HepG2 (cell line): Measurements from ENCODE around the gene TAMALIN. TPM values are rescaled to one million over a fixed set of nuclear protein-coding genes. Genes with fewer than 3 reads are reported as not detected.

ENCODE experiments used
- ARNT ChIP-seq: fragments of 450-650 bp; IDR thresholded peaks from 2 replicates; pipeline ENCODE4 v1.6.1; 2017
- CBFB ChIP-seq: sonication (generic); formaldehyde crosslinking; IDR thresholded peaks from 2 replicates; pipeline ENCODE4 v1.4.0; 2020; ENCODE audit warnings: missing genetic modification reagents
- HMG20B ChIP-seq: conservative IDR thresholded peaks from 2 replicates; pipeline ENCODE4 v1.6.1; 2016; ENCODE audit warnings: missing genetic modification reagents, missing compliant biosample characterization
- MLLT10 ChIP-seq: sonication (generic); formaldehyde crosslinking; IDR thresholded peaks from 2 replicates; pipeline ENCODE4 v1.4.0; 2020; ENCODE audit warnings: missing genetic modification reagents
- PITX1 ChIP-seq: sonication (generic); formaldehyde crosslinking; IDR thresholded peaks from 2 replicates; pipeline ENCODE4 v1.5.1; 2020; ENCODE audit warnings: mild to moderate bottlenecking, missing genetic modification reagents
- TBL1XR1 ChIP-seq: fragments of 150-350 bp; IDR thresholded peaks from 2 replicates; pipeline ENCODE4 v1.6.1; 2014; ENCODE audit warnings: borderline replicate concordance, low read length; ENCODE audit not compliant: partially characterized antibody
- ZNF235 ChIP-seq: sonication (generic); formaldehyde crosslinking; IDR thresholded peaks from 2 replicates; pipeline ENCODE4 v1.8.1; 2023; ENCODE audit warnings: mild to moderate bottlenecking, missing genetic modification reagents, borderline replicate concordance
- ZNF296 ChIP-seq: sonication (generic); formaldehyde crosslinking; conservative IDR thresholded peaks from 2 replicates; pipeline ENCODE4 v1.5.0; 2020; ENCODE audit warnings: mild to moderate bottlenecking, missing genetic modification reagents
- ZNF326 ChIP-seq: sonication (generic); formaldehyde crosslinking; IDR thresholded peaks from 2 replicates; pipeline ENCODE4 v1.4.0; 2020; ENCODE audit warnings: missing genetic modification reagents, borderline replicate concordance
- ZNF335 ChIP-seq: sonication (generic); formaldehyde crosslinking; IDR thresholded peaks from 2 replicates; pipeline ENCODE4 v1.4.0; 2020; ENCODE audit warnings: missing genetic modification reagents
- ZNF451 ChIP-seq: sonication (generic); formaldehyde crosslinking; IDR thresholded peaks from 2 replicates; pipeline ENCODE4 v1.5.0; 2020; ENCODE audit warnings: mild to moderate bottlenecking, missing genetic modification reagents
- ZNF530 ChIP-seq: sonication (generic); formaldehyde crosslinking; IDR thresholded peaks from 2 replicates; pipeline ENCODE4 v1.5.0; 2020; ENCODE audit warnings: low read depth, mild to moderate bottlenecking, missing genetic modification reagents
- ZNF619 ChIP-seq: sonication (generic); formaldehyde crosslinking; IDR thresholded peaks from 2 replicates; pipeline ENCODE4 v1.4.0; 2020; ENCODE audit warnings: mild to moderate bottlenecking, missing genetic modification reagents
- ZNF713 ChIP-seq: sonication (generic); formaldehyde crosslinking; IDR thresholded peaks from 2 replicates; pipeline ENCODE4 v1.4.0; 2020; ENCODE audit warnings: mild to moderate bottlenecking, missing genetic modification reagents
- ZNF737 ChIP-seq: sonication (generic); formaldehyde crosslinking; IDR thresholded peaks from 2 replicates; pipeline ENCODE4 v1.5.0; 2020; ENCODE audit warnings: missing genetic modification reagents, mild to moderate bottlenecking, borderline replicate concordance
- ZNF781 ChIP-seq: sonication (generic); formaldehyde crosslinking; IDR thresholded peaks from 2 replicates; pipeline ENCODE4 v1.5.1; 2020; ENCODE audit warnings: borderline replicate concordance, mild to moderate bottlenecking, missing genetic modification reagents; ENCODE audit errors: not compliant biosample characterization
- ZSCAN30 ChIP-seq: sonication (generic); formaldehyde crosslinking; IDR thresholded peaks from 2 replicates; pipeline ENCODE4 v1.5.0; 2020; ENCODE audit warnings: mild to moderate bottlenecking, missing genetic modification reagents
- ZZZ3 ChIP-seq: sonication (generic); formaldehyde crosslinking; IDR thresholded peaks from 2 replicates; pipeline ENCODE4 v1.4.0; 2020; ENCODE audit warnings: missing genetic modification reagents, mild to moderate bottlenecking, borderline replicate concordance
- polyA plus RNA-seq, 8 experiments: library from polyadenylated mRNA; depleted of rRNA in 3 of 8; stranded (reverse) in 7 of 8; unstranded in 1 of 8; fragments of >200 nt; fragmentation: Illumina TruSeq in 4 of 8; extraction: Trizol in 4 of 8; gene quantifications; 2 replicates each; pipeline versions ENCODE4 v1.2.1 to v1.2.3, GENCODE V29; 2011 to 2016; ENCODE audit warnings: low read depth in 4 of 8, missing spikeins in 1 of 8, mixed read lengths in 1 of 8; ENCODE audit not compliant: insufficient read depth in 1 of 8
- total RNA-seq, 5 experiments: library from RNA; depleted of rRNA; stranded (reverse); fragments of >200 nt; fragmentation: Illumina TruSeq; extraction: Trizol; gene quantifications; 2 replicates each; pipeline ENCODE4 v1.2.3, GENCODE V29; 2016; ENCODE audit warnings: low read depth in 1 of 5
- TF ChIP-seq, protein P1 (sequence below): sonication (generic); formaldehyde crosslinking; IDR thresholded peaks from 2 replicates; pipeline ENCODE4 v1.4.0; 2020; ENCODE audit warnings: low read depth, mild to moderate bottlenecking, missing genetic modification reagents
- TF ChIP-seq, protein P2 (sequence below): sonication (generic); formaldehyde crosslinking; IDR thresholded peaks from 2 replicates; pipeline ENCODE4 v1.4.0; 2020; ENCODE audit warnings: missing genetic modification reagents, mild to moderate bottlenecking, borderline replicate concordance
- TF ChIP-seq, protein P3 (sequence below): sonication (generic); formaldehyde crosslinking; IDR thresholded peaks from 2 replicates; pipeline ENCODE4 v1.9.0; 2021; ENCODE audit warnings: mild to moderate bottlenecking, missing genetic modification reagents

TAMALIN gene
- total and polyA plus RNA-seq, 2 of the 13 experiments (the other 11 are each of a cell fraction or from before 2014, with no cell fraction given) = 2.9 to 10.9 TPM

DNA sequence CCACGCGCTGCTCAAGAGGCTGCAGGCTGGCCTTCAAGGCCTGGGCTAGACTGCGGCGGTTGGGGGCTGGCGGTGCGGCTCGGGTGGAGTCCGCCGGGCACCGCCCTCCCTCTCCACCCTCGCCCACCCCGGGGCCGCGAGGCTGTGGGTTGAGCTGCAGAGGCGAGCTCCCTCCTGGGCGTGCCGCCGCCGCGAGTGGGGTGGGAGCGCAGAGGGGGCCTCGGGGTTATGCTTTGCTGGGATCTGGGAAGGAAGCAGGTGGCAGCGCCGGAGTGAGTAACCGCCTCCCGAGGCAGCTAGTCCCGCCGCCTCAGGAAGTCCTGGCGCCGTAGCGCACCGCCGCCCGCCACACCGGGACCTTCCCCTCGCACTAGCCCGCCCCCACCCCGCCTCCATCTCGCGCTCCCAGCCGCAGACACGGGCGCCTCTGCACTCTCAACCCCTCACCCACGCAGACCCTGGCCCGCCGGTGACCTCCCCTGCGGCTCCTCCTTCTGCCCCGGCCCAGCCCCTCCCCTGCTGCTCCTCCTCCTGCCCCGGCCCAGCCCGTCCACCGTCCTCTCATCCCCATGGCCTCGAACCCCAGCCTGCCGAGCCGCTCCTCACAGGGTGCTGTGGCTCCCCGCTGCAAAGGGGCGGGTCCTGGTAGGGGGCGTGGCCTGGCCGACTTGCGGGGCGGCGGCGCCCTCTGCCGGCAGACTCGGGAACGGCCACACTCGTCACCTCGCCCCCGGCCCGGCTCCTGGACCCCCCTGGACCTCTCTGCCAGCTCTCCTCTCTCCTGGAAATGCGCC lies 16.6 kb downstream of the TAMALIN start (continued):
- TF ChIP-seq MLLT10 (CRISPR knock-in tag) = no peak
- TF ChIP-seq ZNF451 (CRISPR knock-in tag) = peak; percentile 75
- TF ChIP-seq, protein P1, sequence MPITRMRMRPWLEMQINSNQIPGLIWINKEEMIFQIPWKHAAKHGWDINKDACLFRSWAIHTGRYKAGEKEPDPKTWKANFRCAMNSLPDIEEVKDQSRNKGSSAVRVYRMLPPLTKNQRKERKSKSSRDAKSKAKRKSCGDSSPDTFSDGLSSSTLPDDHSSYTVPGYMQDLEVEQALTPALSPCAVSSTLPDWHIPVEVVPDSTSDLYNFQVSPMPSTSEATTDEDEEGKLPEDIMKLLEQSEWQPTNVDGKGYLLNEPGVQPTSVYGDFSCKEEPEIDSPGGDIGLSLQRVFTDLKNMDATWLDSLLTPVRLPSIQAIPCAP (CRISPR knock-in tag) = no peak
- no peak for TF ChIP-seq ZNF713 (CRISPR knock-in tag)
- no peak for TF ChIP-seq ARNT
- no peak for TF ChIP-seq ZNF235 (CRISPR knock-in tag)
- no peak for TF ChIP-seq ZNF326 (CRISPR knock-in tag)
- TF ChIP-seq ZNF781 (CRISPR knock-in tag) = no peak
- TF ChIP-seq, protein P2, sequence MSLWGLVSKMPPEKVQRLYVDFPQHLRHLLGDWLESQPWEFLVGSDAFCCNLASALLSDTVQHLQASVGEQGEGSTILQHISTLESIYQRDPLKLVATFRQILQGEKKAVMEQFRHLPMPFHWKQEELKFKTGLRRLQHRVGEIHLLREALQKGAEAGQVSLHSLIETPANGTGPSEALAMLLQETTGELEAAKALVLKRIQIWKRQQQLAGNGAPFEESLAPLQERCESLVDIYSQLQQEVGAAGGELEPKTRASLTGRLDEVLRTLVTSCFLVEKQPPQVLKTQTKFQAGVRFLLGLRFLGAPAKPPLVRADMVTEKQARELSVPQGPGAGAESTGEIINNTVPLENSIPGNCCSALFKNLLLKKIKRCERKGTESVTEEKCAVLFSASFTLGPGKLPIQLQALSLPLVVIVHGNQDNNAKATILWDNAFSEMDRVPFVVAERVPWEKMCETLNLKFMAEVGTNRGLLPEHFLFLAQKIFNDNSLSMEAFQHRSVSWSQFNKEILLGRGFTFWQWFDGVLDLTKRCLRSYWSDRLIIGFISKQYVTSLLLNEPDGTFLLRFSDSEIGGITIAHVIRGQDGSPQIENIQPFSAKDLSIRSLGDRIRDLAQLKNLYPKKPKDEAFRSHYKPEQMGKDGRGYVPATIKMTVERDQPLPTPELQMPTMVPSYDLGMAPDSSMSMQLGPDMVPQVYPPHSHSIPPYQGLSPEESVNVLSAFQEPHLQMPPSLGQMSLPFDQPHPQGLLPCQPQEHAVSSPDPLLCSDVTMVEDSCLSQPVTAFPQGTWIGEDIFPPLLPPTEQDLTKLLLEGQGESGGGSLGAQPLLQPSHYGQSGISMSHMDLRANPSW (CRISPR knock-in tag) = no peak
- TF ChIP-seq CBFB (CRISPR knock-in tag) = 0 out of 2 replicates have a peak, but pooled peaks have one; percentile 48
- TF ChIP-seq, protein P3, sequence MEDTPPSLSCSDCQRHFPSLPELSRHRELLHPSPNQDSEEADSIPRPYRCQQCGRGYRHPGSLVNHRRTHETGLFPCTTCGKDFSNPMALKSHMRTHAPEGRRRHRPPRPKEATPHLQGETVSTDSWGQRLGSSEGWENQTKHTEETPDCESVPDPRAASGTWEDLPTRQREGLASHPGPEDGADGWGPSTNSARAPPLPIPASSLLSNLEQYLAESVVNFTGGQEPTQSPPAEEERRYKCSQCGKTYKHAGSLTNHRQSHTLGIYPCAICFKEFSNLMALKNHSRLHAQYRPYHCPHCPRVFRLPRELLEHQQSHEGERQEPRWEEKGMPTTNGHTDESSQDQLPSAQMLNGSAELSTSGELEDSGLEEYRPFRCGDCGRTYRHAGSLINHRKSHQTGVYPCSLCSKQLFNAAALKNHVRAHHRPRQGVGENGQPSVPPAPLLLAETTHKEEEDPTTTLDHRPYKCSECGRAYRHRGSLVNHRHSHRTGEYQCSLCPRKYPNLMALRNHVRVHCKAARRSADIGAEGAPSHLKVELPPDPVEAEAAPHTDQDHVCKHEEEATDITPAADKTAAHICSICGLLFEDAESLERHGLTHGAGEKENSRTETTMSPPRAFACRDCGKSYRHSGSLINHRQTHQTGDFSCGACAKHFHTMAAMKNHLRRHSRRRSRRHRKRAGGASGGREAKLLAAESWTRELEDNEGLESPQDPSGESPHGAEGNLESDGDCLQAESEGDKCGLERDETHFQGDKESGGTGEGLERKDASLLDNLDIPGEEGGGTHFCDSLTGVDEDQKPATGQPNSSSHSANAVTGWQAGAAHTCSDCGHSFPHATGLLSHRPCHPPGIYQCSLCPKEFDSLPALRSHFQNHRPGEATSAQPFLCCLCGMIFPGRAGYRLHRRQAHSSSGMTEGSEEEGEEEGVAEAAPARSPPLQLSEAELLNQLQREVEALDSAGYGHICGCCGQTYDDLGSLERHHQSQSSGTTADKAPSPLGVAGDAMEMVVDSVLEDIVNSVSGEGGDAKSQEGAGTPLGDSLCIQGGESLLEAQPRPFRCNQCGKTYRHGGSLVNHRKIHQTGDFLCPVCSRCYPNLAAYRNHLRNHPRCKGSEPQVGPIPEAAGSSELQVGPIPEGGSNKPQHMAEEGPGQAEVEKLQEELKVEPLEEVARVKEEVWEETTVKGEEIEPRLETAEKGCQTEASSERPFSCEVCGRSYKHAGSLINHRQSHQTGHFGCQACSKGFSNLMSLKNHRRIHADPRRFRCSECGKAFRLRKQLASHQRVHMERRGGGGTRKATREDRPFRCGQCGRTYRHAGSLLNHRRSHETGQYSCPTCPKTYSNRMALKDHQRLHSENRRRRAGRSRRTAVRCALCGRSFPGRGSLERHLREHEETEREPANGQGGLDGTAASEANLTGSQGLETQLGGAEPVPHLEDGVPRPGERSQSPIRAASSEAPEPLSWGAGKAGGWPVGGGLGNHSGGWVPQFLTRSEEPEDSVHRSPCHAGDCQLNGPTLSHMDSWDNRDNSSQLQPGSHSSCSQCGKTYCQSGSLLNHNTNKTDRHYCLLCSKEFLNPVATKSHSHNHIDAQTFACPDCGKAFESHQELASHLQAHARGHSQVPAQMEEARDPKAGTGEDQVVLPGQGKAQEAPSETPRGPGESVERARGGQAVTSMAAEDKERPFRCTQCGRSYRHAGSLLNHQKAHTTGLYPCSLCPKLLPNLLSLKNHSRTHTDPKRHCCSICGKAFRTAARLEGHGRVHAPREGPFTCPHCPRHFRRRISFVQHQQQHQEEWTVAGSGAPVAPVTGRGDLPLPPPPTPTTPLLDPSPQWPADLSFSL (CRISPR knock-in tag) = no peak
- peak; percentile 96 for TF ChIP-seq ZNF619 (CRISPR knock-in tag)
- no peak for TF ChIP-seq HMG20B (CRISPR knock-in tag)
- no peak for TF ChIP-seq ZSCAN30 (CRISPR knock-in tag)
- TF ChIP-seq TBL1XR1 = no peak
- no peak for TF ChIP-seq ZNF530
- TF ChIP-seq PITX1 = peak; percentile 18; the same call in 1 of the 2 replicates
- TF ChIP-seq ZZZ3 (CRISPR knock-in tag) = no peak
- no peak for TF ChIP-seq ZNF335
- TF ChIP-seq ZNF737 (CRISPR knock-in tag) = no peak
- no peak for TF ChIP-seq ZNF296 (CRISPR knock-in tag)
